ENCODE measurements around the gene LRIG2. TPM values are rescaled to one million over a fixed set of nuclear protein-coding genes. Genes with fewer than 3 reads are reported as not detected.
A peak's percentile ranks its signal among the peaks of the same experiment; 100 is the strongest.
"Not testable (repeated sequence)": the region's sequence is repeated elsewhere in the genome, so short reads cannot be mapped to it uniquely, and the experiment has no call there.

Gene LRIG2
- total RNA-seq, 6 experiments from 2014 or later = 3.4 to 7.2 (median 5.0) TPM

- ATAC-seq (no peak), DNase-seq (no peak)
- H3K4me3 ChIP-seq = no peak overlapping the region
- TF ChIP-seq CTCF (IDR thresholded peaks at IDR 0.05) = no peak
- TF ChIP-seq POLR2A (IDR thresholded peaks at IDR 0.05) = no peak
- no peaks in the 10 kb centered on the region for H3K36me3 ChIP-seq
- 44% methylated on average over 1 of the region's 1 CpG for WGBS (ENCODE audit: insufficient coverage, low coverage, low lambda C conversion rate, missing lambda C conversion rate)
- peaks cover 0 to 4% (median 0%) of the 10 kb centered on the region in 4 donors for H3K4me1 ChIP-seq
- H3K27me3 ChIP-seq = no peaks in the 10 kb centered on the region
- H3K9me3 ChIP-seq = no peaks in the 10 kb centered on the region
- intact Hi-C loops (cut with DNase I) = loop anchor here (5.0 to 10.0 kb wide), 2 partner anchors 532 to 540 kb away; no protein-coding TSS in a partner anchor
- H3K27ac ChIP-seq = no peak overlapping the region
Observed at GRCh38 chr1:113142791-113143190, 69.8 kb downstream of the LRIG2 start.

GRCh38 chr1:113146242-113147072 is 73.5 kb downstream of the LRIG2 start:
- intact Hi-C loops (cut with DNase I) = loop anchor here in 1 of 2 donors (10.0 kb wide), 1 partner anchor 528 kb away; no protein-coding TSS in a partner anchor
- no peak overlapping the region for H3K4me3 ChIP-seq
- no peak for TF ChIP-seq CTCF (IDR thresholded peaks at IDR 0.05)
- no peak for TF ChIP-seq POLR2A (IDR thresholded peaks at IDR 0.05)

DNA sequence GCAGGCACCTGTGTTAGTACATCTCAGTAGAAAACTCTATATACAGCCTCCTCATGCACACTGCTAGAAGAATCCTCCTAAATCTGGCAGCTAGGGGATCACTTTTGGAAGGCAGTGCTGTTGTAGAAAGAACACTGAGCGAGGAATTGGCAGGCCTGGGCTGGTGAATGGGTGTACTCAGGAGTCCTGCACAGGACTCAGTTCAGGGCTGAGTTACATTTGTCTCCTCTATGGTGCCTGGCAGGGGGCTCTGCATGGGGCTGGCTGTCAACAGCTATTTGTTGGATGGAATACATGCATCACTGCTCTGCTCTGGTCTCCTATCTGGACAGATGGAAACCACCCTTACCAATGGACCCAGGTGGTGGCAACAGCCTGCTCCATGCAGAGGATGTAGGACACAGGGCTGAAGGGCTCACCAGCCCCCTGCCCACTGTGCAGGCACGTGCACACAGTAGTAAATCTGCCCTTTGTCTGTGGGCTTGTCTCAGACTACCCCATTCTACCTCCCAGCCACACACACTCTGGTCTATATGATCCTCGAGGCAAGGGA is 74.2 kb downstream of the LRIG2 start:
- Histone ChIP-seq H3K4me1 (no peaks in the 10 kb centered on the region), H3K27me3 (no peaks in the 10 kb centered on the region), H3K9me3 (no peaks in the 10 kb centered on the region), H3K27ac (no peak overlapping the region), H3K4me3 (no peak overlapping the region), H3K36me3 (no peaks in the 10 kb centered on the region)
- 88% methylated on average over 1 of the region's 3 CpGs for WGBS (ENCODE audit: insufficient coverage, low coverage, low lambda C conversion rate, missing lambda C conversion rate)
- TF ChIP-seq CTCF (IDR thresholded peaks at IDR 0.05) = no peak
- TF ChIP-seq POLR2A (IDR thresholded peaks at IDR 0.05) = no peak
- intact Hi-C loops (cut with DNase I) = loop anchor here in 1 of 2 donors (10.0 kb wide), 1 partner anchor 528 kb away; no protein-coding TSS in a partner anchor
- ATAC-seq (peak in 1 of 4 donors; percentile 10), DNase-seq (no peak)

More at GRCh38 chr1:113146242-113147072, 73.5 kb downstream of the LRIG2 start:
- Histone ChIP-seq H3K27ac (no peak overlapping the region), H3K9me3 (no peaks in the 10 kb centered on the region), H3K36me3 (no peaks in the 10 kb centered on the region), H3K4me1 (no peaks in the 10 kb centered on the region), H3K27me3 (no peaks in the 10 kb centered on the region)
- ATAC-seq = peak in 1 of 4 donors; percentile 27
- no peak for DNase-seq
- 86% methylated on average over 6 of the region's 7 CpGs for WGBS (ENCODE audit: insufficient coverage, low coverage, low lambda C conversion rate, missing lambda C conversion rate)

- DNase-seq (no peak), ATAC-seq (no peak)
- no peaks in the 10 kb centered on the region for H3K27me3 ChIP-seq
- intact Hi-C loops (cut with DNase I) = loop anchor here in 1 of 2 donors (10.0 kb wide), 1 partner anchor 527 kb away; no protein-coding TSS in a partner anchor
- H3K36me3 ChIP-seq = no peaks in the 10 kb centered on the region
- H3K4me3 ChIP-seq = no peak overlapping the region
- H3K27ac ChIP-seq = no peak overlapping the region
- WGBS (ENCODE audit: insufficient coverage, low coverage, low lambda C conversion rate, missing lambda C conversion rate) = 54% methylated on average over 3 of the region's 4 CpGs
- no peak for TF ChIP-seq CTCF (IDR thresholded peaks at IDR 0.05)
- TF ChIP-seq POLR2A (IDR thresholded peaks at IDR 0.05) = no peak
- H3K4me1 ChIP-seq = peaks cover 0 to 3% (median 0%) of the 10 kb centered on the region in 4 donors
- H3K9me3 ChIP-seq = no peaks in the 10 kb centered on the region
Observed at GRCh38 chr1:113147826-113148225, 74.8 kb downstream of the LRIG2 start.

DNA sequence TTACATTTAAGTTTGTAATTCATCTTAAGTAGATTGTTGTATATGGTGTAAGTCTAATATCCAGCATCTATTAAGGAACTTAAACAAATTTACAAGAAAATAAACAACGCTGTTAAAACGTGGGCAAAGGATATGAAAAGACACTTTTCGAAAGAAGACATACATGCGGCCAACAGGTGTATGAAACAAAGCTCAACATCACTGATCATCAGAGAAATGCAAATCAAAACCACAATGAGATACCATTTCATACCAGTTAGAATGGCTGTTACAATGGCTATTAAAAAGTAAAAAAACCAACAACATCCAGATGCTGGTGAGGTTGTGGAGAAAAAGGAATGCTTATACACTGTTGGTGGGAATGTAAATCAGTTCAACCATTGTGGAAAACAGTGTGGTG is 77.5 kb downstream of the LRIG2 start:
- DNase-seq; H3K4me1 ChIP-seq; intact Hi-C loops (cut with DNase I); ATAC-seq; H3K9me3 ChIP-seq; H3K27ac ChIP-seq; H3K27me3 ChIP-seq; H3K4me3 ChIP-seq; H3K36me3 ChIP-seq: not testable (repeated sequence)
- 86% methylated on average over 4 of the region's 4 CpGs for WGBS (ENCODE audit: insufficient coverage, low coverage, low lambda C conversion rate, missing lambda C conversion rate)

Measured in right lobe of liver (tissue), 6 donors.